ENCODE results near the gene BCKDK.

BCKDK gene

DNA sequence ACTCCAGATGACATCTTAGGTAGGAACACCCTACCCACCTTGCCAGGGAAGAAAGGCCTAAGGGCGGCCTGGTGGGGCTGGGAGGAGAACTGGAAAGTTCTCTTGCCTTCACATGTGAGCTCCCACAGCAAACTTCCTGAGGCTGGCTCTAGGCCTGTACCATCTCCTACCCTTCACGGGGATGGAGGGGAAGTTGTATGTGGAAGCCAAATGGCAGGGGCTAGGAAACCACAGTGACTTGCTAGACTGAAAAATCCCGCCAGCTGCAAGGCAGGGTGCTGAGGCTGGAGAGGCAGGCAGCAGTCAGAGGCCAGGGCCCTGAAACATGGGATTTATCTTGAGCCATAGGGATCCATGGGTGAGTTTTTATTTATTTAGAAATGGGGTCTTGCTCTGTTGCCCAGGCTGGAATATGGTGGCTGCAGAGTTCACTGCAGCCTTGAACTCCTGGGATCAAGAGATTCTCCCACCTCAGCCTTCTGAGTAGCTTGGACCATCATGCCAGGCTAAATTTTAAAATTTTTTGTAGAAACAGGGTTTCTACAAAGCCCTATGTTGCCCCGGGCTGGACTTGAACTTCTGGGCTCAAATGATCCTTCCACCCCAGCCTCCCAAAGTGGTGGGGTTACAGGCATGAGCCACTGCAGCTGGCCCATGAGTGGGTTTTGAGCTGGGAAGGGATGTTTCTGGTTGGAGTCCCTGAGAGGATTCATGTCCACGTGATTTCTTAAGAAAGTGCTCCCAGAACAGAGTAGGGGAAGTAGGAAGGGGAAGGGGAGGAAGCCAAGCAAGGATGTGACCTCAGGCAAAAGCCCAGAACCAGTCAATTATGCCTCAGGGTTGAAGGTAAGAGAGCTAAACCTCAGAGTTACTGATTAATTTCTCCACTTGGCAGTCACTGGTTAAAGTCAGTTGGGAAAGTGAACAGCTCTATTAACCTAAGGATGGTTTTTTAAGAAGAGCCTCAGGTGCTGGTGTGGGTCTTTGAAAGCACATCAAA lies 5.2 kb downstream of the BCKDK start:
- no peak overlapping the region for H3K4me3 ChIP-seq (replicated peaks; ENCODE audit: low read depth, low read length)
- TF ChIP-seq, protein P1, sequence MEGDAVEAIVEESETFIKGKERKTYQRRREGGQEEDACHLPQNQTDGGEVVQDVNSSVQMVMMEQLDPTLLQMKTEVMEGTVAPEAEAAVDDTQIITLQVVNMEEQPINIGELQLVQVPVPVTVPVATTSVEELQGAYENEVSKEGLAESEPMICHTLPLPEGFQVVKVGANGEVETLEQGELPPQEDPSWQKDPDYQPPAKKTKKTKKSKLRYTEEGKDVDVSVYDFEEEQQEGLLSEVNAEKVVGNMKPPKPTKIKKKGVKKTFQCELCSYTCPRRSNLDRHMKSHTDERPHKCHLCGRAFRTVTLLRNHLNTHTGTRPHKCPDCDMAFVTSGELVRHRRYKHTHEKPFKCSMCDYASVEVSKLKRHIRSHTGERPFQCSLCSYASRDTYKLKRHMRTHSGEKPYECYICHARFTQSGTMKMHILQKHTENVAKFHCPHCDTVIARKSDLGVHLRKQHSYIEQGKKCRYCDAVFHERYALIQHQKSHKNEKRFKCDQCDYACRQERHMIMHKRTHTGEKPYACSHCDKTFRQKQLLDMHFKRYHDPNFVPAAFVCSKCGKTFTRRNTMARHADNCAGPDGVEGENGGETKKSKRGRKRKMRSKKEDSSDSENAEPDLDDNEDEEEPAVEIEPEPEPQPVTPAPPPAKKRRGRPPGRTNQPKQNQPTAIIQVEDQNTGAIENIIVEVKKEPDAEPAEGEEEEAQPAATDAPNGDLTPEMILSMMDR (IDR thresholded peaks at IDR 0.05; ENCODE audit: low read depth, low read length, missing control alignments), result no peak
- DNase-seq (ENCODE audit: extremely low read depth, low read depth), result no peak

- TF ChIP-seq, protein P1 (IDR thresholded peaks at IDR 0.05; ENCODE audit: low read depth, low read length, missing control alignments), result no peak
- no peak overlapping the region for H3K4me3 ChIP-seq (replicated peaks; ENCODE audit: low read depth, low read length)
- DNase-seq (ENCODE audit: extremely low read depth, low read depth), result no peak
Observed at GRCh38 chr16:31114468-31114867, 6.3 kb downstream of the BCKDK start.

GRCh38 chr16:31117384-31118222 lies 9.4 kb downstream of the BCKDK start, which contains the start of gene KAT8:
Gene KAT8 (plus strand): TSS chr16:31117664. CDS start chr16:31117682, 18 bp downstream.
- peak within 1 kb of the TSS; percentile 65 for H3K4me3 ChIP-seq (replicated peaks; ENCODE audit: low read depth, low read length)
- TF ChIP-seq, protein P1 (IDR thresholded peaks at IDR 0.05; ENCODE audit: low read depth, low read length, missing control alignments), result no peak
- peak; percentile 91 for DNase-seq (ENCODE audit: extremely low read depth, low read depth)

- TF ChIP-seq, protein P1 (IDR thresholded peaks at IDR 0.05; ENCODE audit: low read depth, low read length, missing control alignments), result no peak
- H3K4me3 ChIP-seq (replicated peaks; ENCODE audit: low read depth, low read length), result peak overlapping the region; percentile 65
- no peak for DNase-seq (ENCODE audit: extremely low read depth, low read depth)
Observed at GRCh38 chr16:31118223-31119155, 10.3 kb downstream of the BCKDK start.

GRCh38 chr16:31120129-31120528 lies 11.9 kb downstream of the BCKDK start:
- DNase-seq (ENCODE audit: extremely low read depth, low read depth), result no peak
- no peak overlapping the region for H3K4me3 ChIP-seq (replicated peaks; ENCODE audit: low read depth, low read length)
- TF ChIP-seq, protein P1 (IDR thresholded peaks at IDR 0.05; ENCODE audit: low read depth, low read length, missing control alignments), result no peak

DNA sequence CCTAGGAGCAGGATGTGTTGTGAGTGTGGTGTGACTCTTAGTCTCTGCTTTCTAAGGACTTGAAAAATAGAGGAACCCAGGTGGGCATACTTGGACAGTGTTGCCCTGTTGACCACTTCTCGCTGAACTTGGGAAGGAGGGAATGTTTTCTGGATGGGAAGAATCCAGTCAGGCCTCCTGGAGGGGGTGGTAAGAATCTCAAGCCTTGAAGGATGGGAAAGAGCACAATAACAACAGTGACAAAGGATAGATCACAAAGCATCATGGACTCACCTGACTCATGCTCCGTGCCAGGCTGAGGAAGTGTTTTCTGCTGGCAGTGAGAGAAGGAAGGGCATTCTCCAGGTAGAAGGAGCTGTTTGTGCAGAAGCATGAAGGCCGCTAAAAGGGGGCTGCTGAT lies 17.7 kb downstream of the BCKDK start:
- TF ChIP-seq, protein P1 (IDR thresholded peaks at IDR 0.05; ENCODE audit: low read depth, low read length, missing control alignments), result no peak
- no peak for DNase-seq (ENCODE audit: extremely low read depth, low read depth)
- H3K4me3 ChIP-seq (replicated peaks; ENCODE audit: low read depth, low read length), result no peak overlapping the region

Data from HFF-Myc (cell line).